ENCODE data around the gene NOG. TPM values are rescaled to one million over a fixed set of nuclear protein-coding genes. Genes with fewer than 3 reads are reported as not detected.

The NOG gene
- total RNA-seq: not detected in 2 replicates

GRCh38 chr17:56593646-56594319 is at the start of gene NOG:
TSS of gene NOG (plus strand) at chr17:56593699. CDS start at chr17:56594224, 525 bp downstream.

Other genes with a start within 250 kb of the NOG start
- gene C17orf67, start 240.2 kb downstream of the NOG start, total RNA-seq: 0.66 and 0.73 TPM in 2 replicates
- gene DGKE, start 240.5 kb downstream of the NOG start, total RNA-seq: 5.0 and 5.2 TPM in 2 replicates